H1 (cell line): Measurements from ENCODE around the gene GSTA3.

Experiments used
- CHD1 ChIP-seq: IDR thresholded peaks from 2 replicates; pipeline ENCODE4 v1.6.1; 2012; ENCODE audit warnings: low read depth, low read length, improper control_type of control experiment
- CHD2 ChIP-seq: IDR thresholded peaks from 2 replicates; pipeline ENCODE4 v1.6.1; 2012; ENCODE audit warnings: low read length, improper control_type of control experiment
- CHD7 ChIP-seq: fragments of 300-600 bp; sonication (generic); IDR thresholded peaks from 2 replicates; pipeline ENCODE4 v1.7.1; 2012; ENCODE audit warnings: low read length, moderate library complexity, mild to moderate bottlenecking, inconsistent platforms; ENCODE audit not compliant: insufficient replicate concordance
- CTCF ChIP-seq, 3 experiments: IDR thresholded peaks; 1 replicate in 2 of 3; 2 replicates in 1 of 3; pipeline versions ENCODE4 v1.5.1 to v1.6.1; 2011; ENCODE audit warnings: low read length in 3 of 3, mild to moderate bottlenecking in 3 of 3, inconsistent platforms in 2 of 3, low read depth in 1 of 3, moderate library complexity in 1 of 3; ENCODE audit not compliant: insufficient read depth in 1 of 3; ENCODE audit errors: control extremely low read depth in 1 of 3
- EP300 ChIP-seq, 2 experiments: IDR thresholded peaks; 1 replicate in 1 of 2; 2 replicates in 1 of 2; pipeline ENCODE4 v1.6.1; 2011 to 2012; ENCODE audit warnings: low read depth in 2 of 2, low read length in 2 of 2, mild to moderate bottlenecking in 2 of 2, borderline replicate concordance in 1 of 2, inconsistent platforms in 1 of 2, moderate library complexity in 1 of 2
- NRF1 ChIP-seq: IDR thresholded peaks from 2 replicates; pipeline ENCODE4 v1.6.1; 2011; ENCODE audit warnings: mild to moderate bottlenecking, low read depth, low read length, improper control_type of control experiment
- POLR2A ChIP-seq, 2 experiments: IDR thresholded peaks; 1 replicate in 1 of 2; 2 replicates in 1 of 2; pipeline ENCODE4 v1.6.1; 2011; ENCODE audit warnings: low read depth in 2 of 2, low read length in 2 of 2, mild to moderate bottlenecking in 2 of 2; ENCODE audit errors: control extremely low read depth in 1 of 2
- POLR2AphosphoS5 ChIP-seq: IDR thresholded peaks from 2 replicates; pipeline ENCODE4 v1.6.1; 2011; ENCODE audit warnings: low read depth, low read length
- RFX5 ChIP-seq: IDR thresholded peaks from 2 replicates; pipeline ENCODE4 v1.6.1; 2011; ENCODE audit warnings: low read depth, low read length, improper control_type of control experiment, borderline replicate concordance
- RXRA ChIP-seq: IDR thresholded peaks from 2 replicates; pipeline ENCODE4 v1.6.1; 2011; ENCODE audit warnings: low read depth, mild to moderate bottlenecking, low read length, moderate library complexity; ENCODE audit not compliant: insufficient read depth
- SP1 ChIP-seq: IDR thresholded peaks from 2 replicates; pipeline ENCODE4 v1.6.1; 2011; ENCODE audit warnings: low read depth, low read length
- TAF1 ChIP-seq: IDR thresholded peaks from 2 replicates; pipeline ENCODE4 v1.6.1; 2011; ENCODE audit warnings: mild to moderate bottlenecking, low read depth, low read length

- TF ChIP-seq RFX5 (no peak), CHD1 (no peak), EP300 (IDR thresholded peaks at IDR 0.05; ENCODE audit: borderline replicate concordance in 1 of 2, low read depth in 2 of 2, low read length in 2 of 2) (no peak), RXRA (no peak), POLR2AphosphoS5 (no peak), CTCF (IDR thresholded peaks at IDR 0.05; ENCODE audit: control extremely low read depth in 1 of 3, insufficient read depth in 1 of 3, low read depth in 1 of 3, low read length in 3 of 3) (no peak), POLR2A (IDR thresholded peaks at IDR 0.05; ENCODE audit: control extremely low read depth in 1 of 2, low read depth in 2 of 2, low read length in 2 of 2) (no peak), SP1 (no peak), NRF1 (no peak), CHD2 (no peak), CHD7 (no peak), TAF1 (no peak)
Measured at GRCh38 chr6:52858416-52858815, 51.1 kb downstream of the GSTA3 start.
